HepG2 (cell line): ENCODE data around the gene HSPB7.

ENCODE experiments used
- FOXK2 ChIP-seq: fragments of 450-650 bp; IDR thresholded peaks from 2 replicates; pipeline ENCODE4 v1.6.1; 2016
- KMT2B ChIP-seq: IDR thresholded peaks from 2 replicates; pipeline ENCODE4 v1.6.1; 2016; ENCODE audit warnings: missing genetic modification reagents, missing compliant biosample characterization
- NAIF1 ChIP-seq: sonication (generic); formaldehyde crosslinking; IDR thresholded peaks from 2 replicates; pipeline ENCODE4 v1.5.0; 2020; ENCODE audit warnings: mild to moderate bottlenecking, missing genetic modification reagents, borderline replicate concordance
- PRPF4 ChIP-seq: fragments of 200-400 bp; formaldehyde crosslinking; IDR thresholded peaks from 2 replicates; pipeline ENCODE4 v1.6.1; 2016; ENCODE audit warnings: low read length, low read depth; ENCODE audit not compliant: poor library complexity, severe bottlenecking
- RAD21 ChIP-seq: fragments of 450-650 bp; formaldehyde crosslinking; IDR thresholded peaks from 2 replicates; pipeline ENCODE4 v1.5.0; 2020; ENCODE audit warnings: mild to moderate bottlenecking
- RAD51 ChIP-seq: fragments of 450-650 bp; IDR thresholded peaks from 2 replicates; pipeline ENCODE4 v1.6.1; 2016; ENCODE audit warnings: borderline replicate concordance
- USF2 ChIP-seq, 2 experiments: sonication (generic) in 1 of 2; formaldehyde crosslinking in 1 of 2; IDR thresholded peaks; 2 replicates each; pipeline versions ENCODE4 v1.5.1 to v1.6.1; 2011 to 2020; ENCODE audit warnings: borderline replicate concordance in 1 of 2, low read depth in 1 of 2, low read length in 1 of 2, mild to moderate bottlenecking in 1 of 2, missing genetic modification reagents in 1 of 2, moderate library complexity in 1 of 2
- ZNF563 ChIP-seq: sonication (generic); formaldehyde crosslinking; IDR thresholded peaks from 2 replicates; pipeline ENCODE4 v1.8.0; 2022; ENCODE audit warnings: mild to moderate bottlenecking, moderate library complexity, missing genetic modification reagents
- ZNF564 ChIP-seq: sonication (generic); formaldehyde crosslinking; IDR thresholded peaks from 2 replicates; pipeline ENCODE4 v1.8.1; 2023; ENCODE audit warnings: mild to moderate bottlenecking, missing genetic modification reagents
- ZNF691 ChIP-seq: sonication (generic); formaldehyde crosslinking; IDR thresholded peaks from 2 replicates; pipeline ENCODE4 v1.4.0; 2020; ENCODE audit warnings: missing genetic modification reagents, low read depth, mild to moderate bottlenecking, borderline replicate concordance
- ZNF773 ChIP-seq: sonication (generic); formaldehyde crosslinking; IDR thresholded peaks from 2 replicates; pipeline ENCODE4 v1.4.0; 2020; ENCODE audit warnings: missing genetic modification reagents, borderline replicate concordance
- TF ChIP-seq, protein P1 (sequence below): sonication (generic); formaldehyde crosslinking; IDR thresholded peaks from 2 replicates; pipeline ENCODE4 v1.8.1; 2023; ENCODE audit warnings: mild to moderate bottlenecking, missing genetic modification reagents

DNA sequence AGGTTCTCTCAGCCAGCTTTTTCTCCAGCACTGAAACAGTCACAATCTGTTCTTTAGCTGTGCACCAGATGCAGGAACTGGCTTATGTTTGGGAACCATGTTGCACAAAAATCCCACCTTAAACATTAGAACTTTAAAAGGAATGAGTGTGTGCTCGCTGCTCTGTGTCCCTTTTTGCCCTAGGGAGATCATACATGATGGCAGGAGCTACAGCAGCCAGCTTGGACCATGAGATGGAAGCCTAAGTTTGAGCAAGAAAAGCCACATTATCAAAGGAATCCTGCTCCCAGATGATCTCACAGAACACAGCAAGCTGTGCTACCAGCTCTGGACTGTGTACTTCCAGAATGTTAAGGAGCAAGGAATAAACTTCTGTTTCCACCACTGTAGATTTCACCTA is 45.4 kb downstream of the HSPB7 start:
- no peak for TF ChIP-seq RAD21
- TF ChIP-seq PRPF4: no peak
- TF ChIP-seq ZNF691 (CRISPR knock-in tag): no peak
- no peak for TF ChIP-seq ZNF563 (CRISPR knock-in tag)
- TF ChIP-seq ZNF773 (CRISPR knock-in tag): no peak
- no peak for TF ChIP-seq KMT2B (CRISPR knock-in tag)
- no peak for TF ChIP-seq FOXK2
- no peak for TF ChIP-seq NAIF1 (CRISPR knock-in tag)
- TF ChIP-seq USF2 (IDR thresholded peaks at IDR 0.05; ENCODE audit: low read depth, low read length): no peak
- TF ChIP-seq USF2 (CRISPR knock-in tag; IDR thresholded peaks at IDR 0.05; ENCODE audit: borderline replicate concordance): no peak
- TF ChIP-seq, protein P1, sequence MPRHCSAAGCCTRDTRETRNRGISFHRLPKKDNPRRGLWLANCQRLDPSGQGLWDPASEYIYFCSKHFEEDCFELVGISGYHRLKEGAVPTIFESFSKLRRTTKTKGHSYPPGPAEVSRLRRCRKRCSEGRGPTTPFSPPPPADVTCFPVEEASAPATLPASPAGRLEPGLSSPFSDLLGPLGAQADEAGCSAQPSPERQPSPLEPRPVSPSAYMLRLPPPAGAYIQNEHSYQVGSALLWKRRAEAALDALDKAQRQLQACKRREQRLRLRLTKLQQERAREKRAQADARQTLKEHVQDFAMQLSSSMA (CRISPR knock-in tag): no peak
- no peak for TF ChIP-seq ZNF564
- no peak for TF ChIP-seq RAD51
